H1 (cell line): ENCODE measurements around the gene SPEN. TPM values are rescaled to one million over a fixed set of nuclear protein-coding genes. Genes with fewer than 3 reads are reported as not detected.

Experiments
- CHD7 ChIP-seq: fragments of 300-600 bp; sonication (generic); IDR thresholded peaks from 2 replicates; pipeline ENCODE4 v1.7.1; 2012; ENCODE audit warnings: low read length, moderate library complexity, mild to moderate bottlenecking, inconsistent platforms; ENCODE audit not compliant: insufficient replicate concordance
- SAP30 ChIP-seq: fragments of 300-600 bp; sonication (generic); IDR thresholded peaks from 2 replicates; pipeline ENCODE4 v1.7.1; 2012; ENCODE audit warnings: low read length, moderate library complexity, mild to moderate bottlenecking, inconsistent platforms; ENCODE audit not compliant: insufficient read depth, insufficient replicate concordance
- TCF12 ChIP-seq: IDR thresholded peaks from 2 replicates; pipeline ENCODE4 v1.6.1; 2011; ENCODE audit warnings: low read depth, mild to moderate bottlenecking, low read length
- polyA plus RNA-seq, 7 experiments: library from polyadenylated mRNA; depleted of rRNA in 3 of 7; stranded (reverse) in 5 of 7; unstranded in 2 of 7; fragments of >200 nt in 5 of 7; fragments of 200-250 nt in 2 of 7; gene quantifications; 1 replicate in 5 of 7; 2 replicates in 1 of 7; 4 replicates in 1 of 7; pipeline versions ENCODE4 v1.2.1 to v1.2.3, GENCODE V29; 2011 to 2013; ENCODE audit warnings: missing spikeins in 2 of 7, mixed read lengths in 2 of 7
- total RNA-seq: library from RNA; stranded (reverse); fragmentation: NEBNext Ultra II Directional; extraction: Animal tissue kit (Norgen Biotek cat#: 25700); gene quantifications from 2 replicates; pipeline ENCODE4 v1.2.1, GENCODE V29; 2021
- TF ChIP-seq, protein P1 (sequence below): IDR thresholded peaks from 2 replicates; pipeline ENCODE4 v1.6.1; 2012; ENCODE audit warnings: low read length, inconsistent platforms

The SPEN gene
- total and polyA plus RNA-seq, 2 of the 8 experiments (the other 6 are each of a cell fraction or from before 2014, with no cell fraction given), result 12.5 to 52.1 TPM

DNA sequence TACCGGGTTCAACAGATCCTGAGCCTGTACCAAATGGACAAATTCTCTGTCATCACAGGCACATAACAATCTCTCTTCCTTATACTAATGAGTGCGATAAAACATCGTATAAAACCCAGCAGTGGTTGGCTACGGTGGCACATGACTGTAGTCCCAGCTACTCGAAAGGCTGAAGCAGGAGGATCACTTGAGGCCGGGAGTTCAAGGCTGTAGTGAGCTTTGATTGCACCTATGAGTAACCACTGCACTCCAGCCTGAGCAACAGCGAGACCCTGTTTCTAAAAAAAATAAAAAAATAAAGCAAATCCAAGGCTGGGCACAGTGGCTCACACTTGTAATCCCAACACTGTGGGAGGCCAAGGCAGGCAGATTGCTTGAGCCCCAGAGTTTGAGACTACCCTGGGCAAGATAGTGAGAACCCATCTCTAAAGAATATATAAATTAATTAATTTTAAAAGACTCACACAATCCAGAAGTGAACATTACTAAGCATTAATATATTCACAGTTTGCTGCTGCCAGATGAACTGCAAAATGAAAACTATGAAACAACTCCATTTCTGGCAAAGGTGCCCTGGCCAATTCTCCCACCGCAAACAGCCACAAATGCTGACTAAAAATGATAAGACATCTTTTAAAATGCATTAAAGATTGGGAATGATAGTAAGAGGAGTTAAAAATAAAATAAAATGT, 115.3 kb downstream of the SPEN start (continued):
- TF ChIP-seq CHD7, result no peak
- TF ChIP-seq SAP30, result no peak
- no peak for TF ChIP-seq TCF12
- TF ChIP-seq, protein P1, sequence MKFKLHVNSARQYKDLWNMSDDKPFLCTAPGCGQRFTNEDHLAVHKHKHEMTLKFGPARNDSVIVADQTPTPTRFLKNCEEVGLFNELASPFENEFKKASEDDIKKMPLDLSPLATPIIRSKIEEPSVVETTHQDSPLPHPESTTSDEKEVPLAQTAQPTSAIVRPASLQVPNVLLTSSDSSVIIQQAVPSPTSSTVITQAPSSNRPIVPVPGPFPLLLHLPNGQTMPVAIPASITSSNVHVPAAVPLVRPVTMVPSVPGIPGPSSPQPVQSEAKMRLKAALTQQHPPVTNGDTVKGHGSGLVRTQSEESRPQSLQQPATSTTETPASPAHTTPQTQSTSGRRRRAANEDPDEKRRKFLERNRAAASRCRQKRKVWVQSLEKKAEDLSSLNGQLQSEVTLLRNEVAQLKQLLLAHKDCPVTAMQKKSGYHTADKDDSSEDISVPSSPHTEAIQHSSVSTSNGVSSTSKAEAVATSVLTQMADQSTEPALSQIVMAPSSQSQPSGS, result no peak
